GM18505 (cell line): ENCODE data around the gene C2CD2L.
"Not testable (repeated sequence)": the region's sequence is repeated elsewhere in the genome, so short reads cannot be mapped to it uniquely, and the experiment has no call there.

ENCODE experiments used
- ATAC-seq: cut with Tn5 transposase; IDR thresholded peaks from one replicate; pipeline ENCODE4 v1.9.1; 2021; ENCODE audit not compliant: unreplicated experiment
- POLR2A ChIP-seq: IDR thresholded peaks from 4 replicates; pipeline ENCODE4 v1.6.1; 2011; ENCODE audit warnings: borderline replicate concordance; ENCODE audit not compliant: insufficient read depth, insufficient read length; ENCODE audit errors: extremely low read depth

Gene C2CD2L

DNA sequence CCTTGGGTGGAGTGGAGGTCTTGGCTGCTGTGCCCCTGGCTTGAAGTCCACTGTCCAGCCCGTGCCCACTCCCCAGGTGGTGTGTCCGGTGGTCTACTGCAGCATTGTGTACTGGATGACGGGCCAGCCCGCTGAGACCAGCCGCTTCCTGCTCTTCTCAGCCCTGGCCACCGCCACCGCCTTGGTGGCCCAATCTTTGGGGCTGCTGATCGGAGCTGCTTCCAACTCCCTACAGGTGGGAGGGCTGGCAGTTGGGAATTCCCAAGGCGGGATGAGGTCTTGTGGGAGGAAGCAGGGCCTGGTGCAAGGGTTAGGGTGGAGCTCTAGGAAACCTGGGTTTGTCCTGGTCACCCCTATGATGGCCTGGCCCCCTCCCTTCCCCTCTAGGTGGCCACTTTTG lies 53.0 kb downstream of the C2CD2L start:
- no peak for TF ChIP-seq POLR2A
- ATAC-seq, result no peak

DNA sequence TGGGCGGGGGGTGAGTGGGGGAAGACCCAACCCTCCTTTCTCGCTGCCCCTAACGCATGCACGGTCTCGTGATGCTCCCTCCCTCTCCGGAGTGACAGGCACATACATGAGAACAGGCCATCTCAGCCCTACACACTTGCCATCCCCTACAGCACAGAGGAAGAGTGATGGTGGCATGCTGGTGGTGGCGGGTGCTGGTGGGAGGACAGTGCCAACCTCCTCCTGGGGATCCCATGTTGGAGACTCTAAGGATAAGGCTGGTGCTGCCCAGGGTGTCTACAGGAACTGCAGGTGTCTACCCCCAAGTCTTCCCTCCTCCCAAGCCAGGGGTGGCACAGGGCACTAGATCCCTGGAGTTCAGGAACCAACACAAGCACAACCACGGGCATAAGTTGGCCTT lies 54.7 kb downstream of the C2CD2L start:
- no peak for TF ChIP-seq POLR2A
- ATAC-seq, result no peak

DNA sequence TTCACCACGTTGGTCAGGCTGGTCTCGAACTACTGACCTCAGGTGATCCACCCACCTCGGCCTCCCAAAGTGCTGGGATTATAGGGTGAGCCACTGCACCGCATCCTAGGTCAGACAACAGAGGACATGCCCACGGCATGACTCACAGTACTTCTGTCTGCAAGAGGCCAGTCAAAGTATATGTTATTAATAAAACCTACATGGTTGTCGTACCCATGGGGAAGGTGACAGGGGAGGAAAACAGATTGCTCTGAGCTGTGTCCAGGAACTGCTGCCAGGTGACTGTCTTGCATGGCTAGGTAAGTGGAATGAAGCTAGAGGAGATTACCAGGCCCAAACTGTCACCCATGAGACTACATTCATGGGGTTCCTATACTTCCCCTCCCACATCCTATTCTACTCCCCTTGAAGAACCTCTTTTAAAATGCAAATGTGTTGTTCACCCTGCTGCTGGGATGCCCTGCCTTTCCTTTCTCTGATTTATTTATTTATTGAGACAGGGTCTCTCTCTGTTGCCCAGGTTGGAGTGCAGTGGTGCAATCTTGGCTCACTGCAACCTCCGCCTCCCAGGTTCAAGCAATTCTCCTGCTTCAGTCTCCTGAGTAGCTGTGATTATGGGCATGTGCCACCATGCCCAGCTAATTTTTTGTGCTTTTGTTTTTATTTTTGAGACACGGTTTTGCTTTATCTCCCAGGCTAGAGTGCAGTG lies 59.4 kb downstream of the C2CD2L start:
- TF ChIP-seq POLR2A, result no peak

DNA sequence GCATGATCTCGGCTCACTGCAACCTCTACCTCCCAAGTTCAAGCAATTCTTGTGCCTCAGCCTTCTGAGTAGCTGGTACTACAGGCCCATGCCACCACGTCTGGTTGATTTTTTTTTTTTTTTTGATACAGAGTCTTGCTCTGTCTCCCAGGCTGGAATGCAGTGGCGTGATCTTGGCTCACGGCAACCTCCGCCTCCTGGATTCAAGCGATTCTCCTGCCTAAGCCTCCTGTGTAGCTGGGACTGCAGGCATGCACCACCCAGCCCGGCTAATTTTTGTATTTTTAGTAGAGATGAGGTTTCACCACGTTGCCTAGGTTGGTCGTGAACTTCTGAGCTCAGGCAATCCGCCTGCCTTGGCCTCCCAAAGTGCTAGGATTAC lies 59.9 kb downstream of the C2CD2L start:
- ATAC-seq, result not testable (repeated sequence)

More for the DNA sequence above, 59.4 kb downstream of the C2CD2L start:
- no peak for ATAC-seq

DNA sequence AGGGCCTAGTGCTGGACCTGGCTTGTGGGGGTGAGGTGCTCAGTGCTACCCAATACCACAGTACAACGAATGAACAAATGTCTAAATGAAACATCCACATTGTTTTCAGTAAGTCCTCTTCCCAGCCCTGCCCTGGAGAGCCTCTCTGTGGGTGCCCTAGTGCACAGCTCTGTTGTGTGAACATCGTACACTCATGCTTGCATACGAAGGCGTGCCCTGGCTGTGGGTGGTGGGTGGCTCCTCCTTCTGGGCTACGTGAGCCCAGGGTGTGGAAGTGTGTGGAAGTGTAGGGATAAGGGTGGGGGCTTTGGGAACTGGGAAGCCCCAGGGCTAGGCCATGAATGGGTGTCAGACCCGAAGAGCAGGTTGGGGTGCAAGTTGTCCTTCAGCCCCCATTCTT lies 60.8 kb downstream of the C2CD2L start:
- no peak for ATAC-seq
- no peak for TF ChIP-seq POLR2A
